ENCODE measurements around the gene RAB31. TPM values are rescaled to one million over a fixed set of nuclear protein-coding genes. Genes with fewer than 3 reads are reported as not detected.

The RAB31 gene
- total RNA-seq, 4 donors from 2014 or later = 108 to 181 (median 136) TPM

DNA sequence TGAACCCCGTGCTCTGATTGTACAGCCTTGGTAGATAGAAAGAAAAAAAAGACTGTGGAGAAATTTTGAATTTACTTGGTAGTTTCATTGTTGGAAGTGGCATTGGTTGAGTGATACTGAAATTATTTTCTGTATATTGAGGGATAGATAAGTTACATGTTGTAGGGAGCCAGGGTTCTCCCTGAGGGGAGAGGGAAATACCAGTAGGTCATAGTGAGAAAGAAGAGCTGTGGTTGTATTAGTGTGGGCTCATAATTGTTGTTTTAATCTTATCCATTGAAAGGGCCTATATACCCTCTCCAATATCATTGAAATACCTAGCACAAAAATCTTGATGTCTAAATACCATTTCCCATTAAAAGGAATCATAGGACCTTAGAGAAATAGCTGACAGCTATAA lies 16.9 kb upstream of the RAB31 start:
- no peak for ATAC-seq
- whole genome bisulfite sequencing, 2 donors (ENCODE audit: low coverage in 1 of 2) = 67 to 75% methylated on average over 1 of the region's 1 CpG
- Histone ChIP-seq H3K36me3 (no peaks in the 10 kb centered on the region), H3K27me3 (no peaks in the 10 kb centered on the region), H3K4me3 (no peak overlapping the region), H3K4me1 (no peaks in the 10 kb centered on the region), H3K27ac (no peak overlapping the region), H3K9me3 (no peaks in the 10 kb centered on the region)
- TF ChIP-seq, protein P1, sequence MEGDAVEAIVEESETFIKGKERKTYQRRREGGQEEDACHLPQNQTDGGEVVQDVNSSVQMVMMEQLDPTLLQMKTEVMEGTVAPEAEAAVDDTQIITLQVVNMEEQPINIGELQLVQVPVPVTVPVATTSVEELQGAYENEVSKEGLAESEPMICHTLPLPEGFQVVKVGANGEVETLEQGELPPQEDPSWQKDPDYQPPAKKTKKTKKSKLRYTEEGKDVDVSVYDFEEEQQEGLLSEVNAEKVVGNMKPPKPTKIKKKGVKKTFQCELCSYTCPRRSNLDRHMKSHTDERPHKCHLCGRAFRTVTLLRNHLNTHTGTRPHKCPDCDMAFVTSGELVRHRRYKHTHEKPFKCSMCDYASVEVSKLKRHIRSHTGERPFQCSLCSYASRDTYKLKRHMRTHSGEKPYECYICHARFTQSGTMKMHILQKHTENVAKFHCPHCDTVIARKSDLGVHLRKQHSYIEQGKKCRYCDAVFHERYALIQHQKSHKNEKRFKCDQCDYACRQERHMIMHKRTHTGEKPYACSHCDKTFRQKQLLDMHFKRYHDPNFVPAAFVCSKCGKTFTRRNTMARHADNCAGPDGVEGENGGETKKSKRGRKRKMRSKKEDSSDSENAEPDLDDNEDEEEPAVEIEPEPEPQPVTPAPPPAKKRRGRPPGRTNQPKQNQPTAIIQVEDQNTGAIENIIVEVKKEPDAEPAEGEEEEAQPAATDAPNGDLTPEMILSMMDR (IDR thresholded peaks at IDR 0.05) = no peak
- TF ChIP-seq POLR2A (IDR thresholded peaks at IDR 0.05) (no peak), POLR2AphosphoS5 (IDR thresholded peaks at IDR 0.05) (no peak), EP300 (IDR thresholded peaks at IDR 0.05) (no peak)

DNA sequence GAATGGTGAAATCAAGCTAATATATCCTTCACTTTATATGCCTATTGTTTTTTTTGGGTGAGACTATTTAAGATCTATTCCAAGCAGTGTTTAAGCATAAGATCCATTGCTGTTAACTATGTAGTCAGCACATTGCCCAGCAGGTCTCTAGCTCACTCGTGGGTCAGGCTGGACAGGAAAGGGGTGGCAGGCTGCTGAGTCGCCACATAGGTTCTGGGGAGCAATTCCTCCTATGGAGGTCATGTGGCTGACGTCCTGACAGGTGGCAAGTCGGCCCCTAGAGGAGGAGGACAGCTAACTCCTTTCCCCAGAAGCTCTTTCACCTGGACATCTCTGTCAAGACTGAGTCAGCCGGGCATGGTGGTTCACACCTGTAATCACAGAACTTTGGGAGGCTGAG lies 13.9 kb upstream of the RAB31 start:
- Histone ChIP-seq H3K36me3 (no peaks in the 10 kb centered on the region), H3K27ac (no peak overlapping the region), H3K27me3 (no peaks in the 10 kb centered on the region), H3K4me3 (no peak overlapping the region), H3K4me1 (no peaks in the 10 kb centered on the region), H3K9me3 (no peaks in the 10 kb centered on the region)
- WGBS, 2 donors (ENCODE audit: low coverage in 1 of 2) = 60 to 83% methylated on average over 1 to 2 of the region's 5 CpGs
- TF ChIP-seq EP300 (IDR thresholded peaks at IDR 0.05) (no peak), POLR2A (IDR thresholded peaks at IDR 0.05) (no peak), POLR2AphosphoS5 (IDR thresholded peaks at IDR 0.05) (no peak)
- TF ChIP-seq, protein P1 (IDR thresholded peaks at IDR 0.05) = no peak
- ATAC-seq = no peak

DNA sequence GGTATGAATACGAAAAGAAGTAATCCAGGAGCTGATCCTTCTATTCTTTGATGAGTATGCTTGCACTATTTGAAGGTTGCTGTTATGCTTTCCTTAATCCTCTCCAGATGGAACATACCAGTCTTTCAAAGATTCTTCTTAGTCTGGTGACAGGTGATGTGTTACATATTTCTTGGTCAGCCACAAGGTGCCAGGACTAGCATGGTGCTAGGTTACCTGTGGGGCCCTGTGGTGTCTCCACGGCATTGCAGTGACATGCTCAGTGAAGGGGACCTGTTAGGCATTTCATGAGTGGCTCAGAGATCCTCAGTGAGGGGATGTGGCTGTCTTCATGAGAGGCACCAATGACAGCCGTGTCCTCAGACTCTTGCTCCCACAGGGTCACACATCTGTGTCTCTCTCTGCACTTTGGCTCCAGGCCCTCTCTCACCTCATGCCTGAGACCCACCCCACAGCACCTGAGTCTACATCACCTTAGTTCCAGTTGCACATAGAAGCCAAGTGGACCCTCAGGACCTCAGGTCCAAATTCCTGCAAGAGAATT lies 13.1 kb upstream of the RAB31 start:
- Histone ChIP-seq H3K9me3 (no peaks in the 10 kb centered on the region), H3K36me3 (no peaks in the 10 kb centered on the region), H3K4me1 (no peaks in the 10 kb centered on the region), H3K4me3 (no peak overlapping the region), H3K27me3 (no peaks in the 10 kb centered on the region), H3K27ac (no peak overlapping the region)
- TF ChIP-seq POLR2AphosphoS5 (IDR thresholded peaks at IDR 0.05) (no peak), POLR2A (IDR thresholded peaks at IDR 0.05) (no peak), EP300 (IDR thresholded peaks at IDR 0.05) (no peak)
- TF ChIP-seq, protein P1 (IDR thresholded peaks at IDR 0.05) = no peak
- 89 to 90% methylated on average over 1 of the region's 3 CpGs for WGBS, 2 donors (ENCODE audit: low coverage in 1 of 2)
- no peak for ATAC-seq

DNA sequence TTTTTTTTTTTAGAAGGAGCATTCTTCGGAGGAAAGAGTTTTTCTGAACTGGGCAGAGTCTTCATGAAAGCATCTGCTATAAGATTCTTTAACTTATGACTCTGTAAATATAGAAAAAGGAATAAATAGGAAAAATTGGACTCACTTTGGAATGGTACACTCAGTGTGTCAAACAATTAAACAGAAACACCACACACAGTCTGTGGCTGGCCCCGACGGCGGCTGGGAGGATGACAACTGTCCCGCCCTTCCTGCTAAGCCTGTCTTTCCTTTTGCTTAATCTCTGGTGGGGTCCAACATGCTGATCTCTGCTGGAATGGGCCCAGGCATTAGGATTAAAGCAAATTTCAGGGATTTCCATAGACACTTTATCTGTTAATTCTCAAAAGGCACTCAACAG lies 12.5 kb upstream of the RAB31 start:
- Histone ChIP-seq H3K4me3 (no peak overlapping the region), H3K9me3 (no peaks in the 10 kb centered on the region), H3K4me1 (no peaks in the 10 kb centered on the region), H3K36me3 (no peaks in the 10 kb centered on the region), H3K27ac (no peak overlapping the region), H3K27me3 (no peaks in the 10 kb centered on the region)
- whole genome bisulfite sequencing, 2 donors (ENCODE audit: low coverage in 1 of 2) = 68 to 80% methylated on average over 4 to 5 of the region's 5 CpGs
- TF ChIP-seq, protein P1 (IDR thresholded peaks at IDR 0.05) = no peak
- no peak for TF ChIP-seq POLR2AphosphoS5 (IDR thresholded peaks at IDR 0.05)
- TF ChIP-seq POLR2A (IDR thresholded peaks at IDR 0.05) = no peak
- ATAC-seq = no peak

DNA sequence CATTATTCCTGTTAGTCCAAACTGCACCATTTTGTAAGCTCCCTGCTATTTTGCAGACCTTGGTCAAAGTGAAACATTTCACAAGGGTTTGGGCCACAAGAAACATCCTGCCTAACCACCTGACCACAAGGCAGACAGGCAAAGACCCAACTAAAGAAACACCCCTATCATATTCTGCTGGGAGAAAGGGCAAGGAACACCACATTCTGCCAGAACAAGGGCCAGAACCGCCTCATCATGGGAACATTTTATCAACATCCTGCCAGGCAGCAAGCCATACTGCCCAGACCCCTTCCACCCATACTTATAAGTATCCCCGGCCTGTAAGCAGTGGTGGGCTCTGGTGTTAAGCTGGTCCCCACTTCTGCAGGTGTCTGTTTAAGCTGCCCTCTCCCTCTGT lies 12.0 kb upstream of the RAB31 start:
- Histone ChIP-seq H3K9me3 (no peaks in the 10 kb centered on the region), H3K27me3 (no peaks in the 10 kb centered on the region), H3K36me3 (no peaks in the 10 kb centered on the region), H3K27ac (no peak overlapping the region), H3K4me1 (no peaks in the 10 kb centered on the region), H3K4me3 (no peak overlapping the region)
- 90% methylated on average over 2 of the region's 2 CpGs for WGBS, 2 donors (ENCODE audit: low coverage in 1 of 2)
- no peak for ATAC-seq
- no peak for TF ChIP-seq POLR2A (IDR thresholded peaks at IDR 0.05)
- TF ChIP-seq EP300 (IDR thresholded peaks at IDR 0.05) = no peak
- TF ChIP-seq POLR2AphosphoS5 (IDR thresholded peaks at IDR 0.05) = no peak
- TF ChIP-seq, protein P1 (IDR thresholded peaks at IDR 0.05) = no peak
